BE2C (cell line): ENCODE data around the gene ITPRID2.
"Not testable (repeated sequence)": the region's sequence is repeated elsewhere in the genome, so short reads cannot be mapped to it uniquely, and the experiment has no call there.

Experiments
- DNase-seq: peaks from one replicate; pipeline ENCODE4 v3.0.0-alpha.2; 2020
- H3K27me3 ChIP-seq: fragments of 250-450 bp; sonication (Bioruptor Pico); 2 replicates; pipeline ENCODE4 v1.5.1; 2020; ENCODE audit warnings: mild to moderate bottlenecking
- H3K36me3 ChIP-seq: fragments of 250-450 bp; sonication (Bioruptor Pico); 2 replicates; pipeline ENCODE4 v1.5.1; 2020; ENCODE audit warnings: mild to moderate bottlenecking
- H3K4me1 ChIP-seq: fragments of 250-450 bp; sonication (Bioruptor Pico); 2 replicates; pipeline ENCODE4 v1.5.1; 2020
- H3K4me3 ChIP-seq: 2 replicates; pipeline ENCODE4 v1.5.1; 2011; ENCODE audit warnings: low read depth, low read length
- H3K9me3 ChIP-seq: fragments of 250-450 bp; sonication (Bioruptor Pico); 2 replicates; pipeline ENCODE4 v1.5.1; 2020
- CTCF ChIP-seq: IDR thresholded peaks from 2 replicates; pipeline ENCODE4 v1.5.1; 2012; ENCODE audit warnings: mild to moderate bottlenecking, low read depth, low read length

ITPRID2 gene

GRCh38 chr2:181948227-181948626, 56.7 kb downstream of the ITPRID2 start:
- no peaks in the 10 kb centered on the region for H3K9me3 ChIP-seq
- no peaks in the 10 kb centered on the region for H3K4me1 ChIP-seq
- DNase-seq = no peak
- H3K36me3 ChIP-seq = no peaks in the 10 kb centered on the region
- H3K4me3 ChIP-seq = no peak overlapping the region
- H3K27me3 ChIP-seq = no peaks in the 10 kb centered on the region
- TF ChIP-seq CTCF = no peak

GRCh38 chr2:181949047-181949446, 57.5 kb downstream of the ITPRID2 start:
- Histone ChIP-seq H3K9me3 (no peaks in the 10 kb centered on the region), H3K4me3 (no peak overlapping the region), H3K4me1 (no peaks in the 10 kb centered on the region), H3K36me3 (no peaks in the 10 kb centered on the region), H3K27me3 (no peaks in the 10 kb centered on the region)
- no peak for TF ChIP-seq CTCF
- no peak for DNase-seq

GRCh38 chr2:181952404-181953226, 61.1 kb downstream of the ITPRID2 start:
- no peaks in the 10 kb centered on the region for H3K9me3 ChIP-seq
- no peak overlapping the region for H3K4me3 ChIP-seq
- H3K4me1 ChIP-seq = no peaks in the 10 kb centered on the region
- DNase-seq = no peak
- no peaks in the 10 kb centered on the region for H3K27me3 ChIP-seq
- TF ChIP-seq CTCF = no peak
- H3K36me3 ChIP-seq = no peaks in the 10 kb centered on the region

GRCh38 chr2:181953881-181954537, 62.5 kb downstream of the ITPRID2 start:
- no peaks in the 10 kb centered on the region for H3K36me3 ChIP-seq
- H3K27me3 ChIP-seq = no peaks in the 10 kb centered on the region
- peak; percentile 40 for DNase-seq
- no peaks in the 10 kb centered on the region for H3K9me3 ChIP-seq
- H3K4me1 ChIP-seq = no peaks in the 10 kb centered on the region
- TF ChIP-seq CTCF = peak; percentile 54
- H3K4me3 ChIP-seq = peak overlapping the region; percentile 20; the same call in 1 of the 2 replicates

- no peak for DNase-seq
- no peaks in the 10 kb centered on the region for H3K4me1 ChIP-seq
- no peaks in the 10 kb centered on the region for H3K27me3 ChIP-seq
- no peaks in the 10 kb centered on the region for H3K36me3 ChIP-seq
- peak overlapping the region; percentile 20; the same call in 1 of the 2 replicates for H3K4me3 ChIP-seq
- H3K9me3 ChIP-seq = no peaks in the 10 kb centered on the region
- TF ChIP-seq CTCF = no peak
Observed at GRCh38 chr2:181954538-181954883, 63.0 kb downstream of the ITPRID2 start.

GRCh38 chr2:181955010-181955409, 63.5 kb downstream of the ITPRID2 start:
- H3K36me3 ChIP-seq = no peaks in the 10 kb centered on the region
- TF ChIP-seq CTCF = no peak
- H3K4me3 ChIP-seq = no peak overlapping the region
- H3K9me3 ChIP-seq = no peaks in the 10 kb centered on the region
- H3K27me3 ChIP-seq = no peaks in the 10 kb centered on the region
- DNase-seq = no peak
- H3K4me1 ChIP-seq = no peaks in the 10 kb centered on the region

- not testable (repeated sequence) for DNase-seq, H3K36me3 ChIP-seq, H3K27me3 ChIP-seq, H3K9me3 ChIP-seq, H3K4me3 ChIP-seq, H3K4me1 ChIP-seq
Observed at GRCh38 chr2:181955866-181956265, 64.3 kb downstream of the ITPRID2 start.
